CD14-positive monocyte (primary cell): ENCODE measurements around the gene BUD31. TPM values are rescaled to one million over a fixed set of nuclear protein-coding genes. Genes with fewer than 3 reads are reported as not detected.

Experiments used
- DNase-seq, 3 donors: peaks; one replicate each; pipeline ENCODE4 v3.0.0-alpha.2; 2011 to 2022
- H2AFZ ChIP-seq: 2 replicates; pipeline ENCODE4 v1.6.0; 2012; ENCODE audit warnings: mild to moderate bottlenecking, low read depth, low read length, inconsistent platforms; ENCODE audit not compliant: insufficient read depth, poor library complexity, severe bottlenecking
- H3K27ac ChIP-seq, 2 donors: 1 replicate in 1 of 2; 2 replicates in 1 of 2; pipeline ENCODE4 v1.5.1; 2012 to 2013; ENCODE audit warnings: low read length in 2 of 2, control low read depth in 1 of 2, inconsistent platforms in 1 of 2, low read depth in 1 of 2, mild to moderate bottlenecking in 1 of 2
- H3K27me3 ChIP-seq, 2 donors: one replicate each; pipeline versions ENCODE4 v1.6.0 to v1.6.1; 2011 to 2013; ENCODE audit warnings: low read length in 2 of 2; ENCODE audit not compliant: control insufficient read depth in 2 of 2, insufficient read depth in 2 of 2
- H3K36me3 ChIP-seq, 2 donors: replicated peaks in 1 of 2; 1 replicate in 1 of 2; 2 replicates in 1 of 2; pipeline versions ENCODE4 v1.5.1 to v1.6.1; 2012 to 2013; ENCODE audit warnings: low read length in 2 of 2, control low read depth in 1 of 2, inconsistent platforms in 1 of 2, mild to moderate bottlenecking in 1 of 2; ENCODE audit not compliant: insufficient read depth in 2 of 2, control insufficient read depth in 1 of 2
- H3K4me1 ChIP-seq, 2 donors: 1 replicate in 1 of 2; 2 replicates in 1 of 2; pipeline versions ENCODE4 v1.5.1 to v1.6.1; 2012 to 2013; ENCODE audit warnings: low read length in 2 of 2, control low read depth in 1 of 2, inconsistent platforms in 1 of 2, mild to moderate bottlenecking in 1 of 2, moderate library complexity in 1 of 2; ENCODE audit not compliant: insufficient read depth in 2 of 2, control insufficient read depth in 1 of 2
- H3K4me2 ChIP-seq: replicated peaks from 2 replicates; pipeline ENCODE3; 2012; ENCODE audit warnings: low read length, moderate library complexity, mild to moderate bottlenecking; ENCODE audit not compliant: poor library complexity, severe bottlenecking; ENCODE audit errors: extremely low read depth
- H3K4me3 ChIP-seq, 3 experiments: fragments of 200-600 bp in 1 of 3; sonication (generic) in 1 of 3; replicated peaks in 1 of 3; 1 replicate in 2 of 3; 2 replicates in 1 of 3; pipeline ENCODE4 v1.5.1; 2011 to 2013; ENCODE audit warnings: low read length in 3 of 3, mild to moderate bottlenecking in 3 of 3, control low read depth in 2 of 3, low read depth in 2 of 3, inconsistent platforms in 1 of 3, moderate library complexity in 1 of 3
- H3K79me2 ChIP-seq: 2 replicates; pipeline ENCODE4 v1.6.0; 2012; ENCODE audit warnings: mild to moderate bottlenecking, control low read depth, inconsistent platforms, low read length, moderate library complexity; ENCODE audit not compliant: insufficient read depth
- H3K9ac ChIP-seq: 2 replicates; pipeline ENCODE4 v1.6.0; 2017; ENCODE audit warnings: low read length, mild to moderate bottlenecking; ENCODE audit not compliant: insufficient read depth, poor library complexity, severe bottlenecking
- H3K9me3 ChIP-seq, 2 donors: replicated peaks in 1 of 2; 1 replicate in 1 of 2; 2 replicates in 1 of 2; pipeline versions ENCODE4 v1.5.1 to v1.6.1; 2012 to 2013; ENCODE audit warnings: low read length in 2 of 2, control low read depth in 1 of 2; ENCODE audit not compliant: control insufficient read depth in 1 of 2, insufficient read depth in 1 of 2
- H4K20me1 ChIP-seq: 2 replicates; pipeline ENCODE4 v1.6.0; 2012; ENCODE audit warnings: mild to moderate bottlenecking, low read length, control low read depth, moderate library complexity; ENCODE audit not compliant: insufficient read depth
- H3K27ac Mint-ChIP-seq, 7 donors: one replicate each; pipeline ENCODE4 v1.8.0; 2020; ENCODE audit warnings: mild to moderate bottlenecking in 7 of 7, mixed read lengths in 7 of 7, moderate library complexity in 6 of 7, inconsistent platforms in 2 of 7
- H3K27me3 Mint-ChIP-seq, 3 donors: one replicate each; pipeline ENCODE4 v1.8.0; 2021 to 2022; ENCODE audit warnings: low read depth in 3 of 3, mild to moderate bottlenecking in 3 of 3, mixed read lengths in 3 of 3, moderate library complexity in 3 of 3, inconsistent platforms in 1 of 3
- H3K36me3 Mint-ChIP-seq, 2 donors: one replicate each; pipeline ENCODE4 v1.8.0; 2020; ENCODE audit warnings: mixed read lengths in 2 of 2, inconsistent platforms in 1 of 2, mild to moderate bottlenecking in 1 of 2
- H3K4me1 Mint-ChIP-seq: one replicate; pipeline ENCODE4 v1.8.0; 2020; ENCODE audit warnings: mild to moderate bottlenecking, mixed read lengths
- H3K4me3 Mint-ChIP-seq, 2 donors: one replicate each; pipeline ENCODE4 v1.8.0; 2020; ENCODE audit warnings: mild to moderate bottlenecking in 2 of 2, mixed read lengths in 2 of 2, moderate library complexity in 1 of 2
- H3K9me3 Mint-ChIP-seq, 7 donors: one replicate each; pipeline ENCODE4 v1.8.0; 2020 to 2022; ENCODE audit warnings: mixed read lengths in 7 of 7, mild to moderate bottlenecking in 6 of 7, moderate library complexity in 6 of 7, inconsistent platforms in 2 of 7
- WGBS: methylation state at CpG from one replicate; pipeline ENCODE4 v1.1.5; 2013; ENCODE audit warnings: missing lambda C conversion rate; ENCODE audit not compliant: insufficient coverage; 5-methylcytosine and 5-hydroxymethylcytosine counted together
- intact Hi-C, 2 donors: fragments of 100-400 bp; cut with micrococcal nuclease; formaldehyde crosslinking; loops; one replicate each; pipeline versions ENCODE4 v1.15.0 to v1.15.1; 2023
- polyA plus RNA-seq, 3 donors: library from polyadenylated mRNA; depleted of rRNA in 1 of 3; unstranded in 2 of 3; stranded (reverse) in 1 of 3; fragments of 300-500 nt in 2 of 3; fragments of >200 nt in 1 of 3; fragmentation: Illumina TruSeq in 2 of 3; gene quantifications; 1 replicate in 2 of 3; 2 replicates in 1 of 3; pipeline ENCODE4 v1.2.3, GENCODE V29; 2012 to 2021
- TF ChIP-seq, protein P1 (sequence below): fragments of 200-600 bp; IDR thresholded peaks from one replicate; pipeline ENCODE4 v1.8.0; 2022; ENCODE audit warnings: antibody characterized with exemption, mild to moderate bottlenecking

The BUD31 gene
- polyA plus RNA-seq, 3 donors = 34.3 to 256 (median 241) TPM

DNA sequence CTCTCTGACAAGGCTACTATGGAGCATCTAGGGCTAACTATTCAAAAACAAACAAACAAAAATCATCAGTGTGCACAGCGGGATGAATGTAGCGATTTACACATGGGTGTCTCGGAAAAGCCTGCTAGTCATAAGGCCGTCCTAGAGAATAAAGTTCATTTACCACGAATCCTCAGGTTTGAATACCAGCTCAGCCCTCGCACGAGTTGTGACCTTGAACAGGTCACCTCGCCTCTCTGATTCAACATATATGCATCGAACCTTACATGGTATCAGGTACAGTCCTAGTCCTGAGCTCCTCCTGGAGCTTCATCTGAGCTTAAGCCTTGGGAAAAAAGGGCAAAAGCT is 56.6 kb downstream of the BUD31 start:
- H2AFZ ChIP-seq = peak overlapping the region; percentile 85
- peaks cover 12% of the 10 kb centered on the region for H3K4me1 Mint-ChIP-seq
- peak overlapping the region; percentile 94 for H3K4me2 ChIP-seq
- peak overlapping the region; percentile 87 to 96 (median 94) for H3K27ac Mint-ChIP-seq
- WGBS = 6% methylated on average over 7 of the region's 9 CpGs
- peaks cover 14 to 23% of the 10 kb centered on the region in 2 donors for H3K4me1 ChIP-seq
- peaks cover 10 to 31% of the 10 kb centered on the region in 2 donors for H3K36me3 Mint-ChIP-seq
- H3K27me3 ChIP-seq = no peaks in the 10 kb centered on the region
- peak overlapping the region; percentile 87 to 94 (median 87) for H3K4me3 ChIP-seq
- peak overlapping the region; percentile 90 to 91 for H3K27ac ChIP-seq
- peaks cover 61% of the 10 kb centered on the region for H3K79me2 ChIP-seq
- intact Hi-C loops = no loop called here
- peaks cover 0 to 3% (median 0%) of the 10 kb centered on the region in 7 donors for H3K9me3 Mint-ChIP-seq
- peaks cover 7 to 25% of the 10 kb centered on the region in 2 donors for H3K36me3 ChIP-seq
- TF ChIP-seq, protein P1, sequence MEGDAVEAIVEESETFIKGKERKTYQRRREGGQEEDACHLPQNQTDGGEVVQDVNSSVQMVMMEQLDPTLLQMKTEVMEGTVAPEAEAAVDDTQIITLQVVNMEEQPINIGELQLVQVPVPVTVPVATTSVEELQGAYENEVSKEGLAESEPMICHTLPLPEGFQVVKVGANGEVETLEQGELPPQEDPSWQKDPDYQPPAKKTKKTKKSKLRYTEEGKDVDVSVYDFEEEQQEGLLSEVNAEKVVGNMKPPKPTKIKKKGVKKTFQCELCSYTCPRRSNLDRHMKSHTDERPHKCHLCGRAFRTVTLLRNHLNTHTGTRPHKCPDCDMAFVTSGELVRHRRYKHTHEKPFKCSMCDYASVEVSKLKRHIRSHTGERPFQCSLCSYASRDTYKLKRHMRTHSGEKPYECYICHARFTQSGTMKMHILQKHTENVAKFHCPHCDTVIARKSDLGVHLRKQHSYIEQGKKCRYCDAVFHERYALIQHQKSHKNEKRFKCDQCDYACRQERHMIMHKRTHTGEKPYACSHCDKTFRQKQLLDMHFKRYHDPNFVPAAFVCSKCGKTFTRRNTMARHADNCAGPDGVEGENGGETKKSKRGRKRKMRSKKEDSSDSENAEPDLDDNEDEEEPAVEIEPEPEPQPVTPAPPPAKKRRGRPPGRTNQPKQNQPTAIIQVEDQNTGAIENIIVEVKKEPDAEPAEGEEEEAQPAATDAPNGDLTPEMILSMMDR = no peak
- H3K4me3 Mint-ChIP-seq = peak overlapping the region; percentile 85 to 91
- peaks cover 33% of the 10 kb centered on the region for H4K20me1 ChIP-seq
- H3K9ac ChIP-seq = peak overlapping the region; percentile 92
- no peak for DNase-seq
- peaks cover 11 to 17% (median 12%) of the 10 kb centered on the region in 3 donors for H3K27me3 Mint-ChIP-seq
- no peaks in the 10 kb centered on the region for H3K9me3 ChIP-seq

DNA sequence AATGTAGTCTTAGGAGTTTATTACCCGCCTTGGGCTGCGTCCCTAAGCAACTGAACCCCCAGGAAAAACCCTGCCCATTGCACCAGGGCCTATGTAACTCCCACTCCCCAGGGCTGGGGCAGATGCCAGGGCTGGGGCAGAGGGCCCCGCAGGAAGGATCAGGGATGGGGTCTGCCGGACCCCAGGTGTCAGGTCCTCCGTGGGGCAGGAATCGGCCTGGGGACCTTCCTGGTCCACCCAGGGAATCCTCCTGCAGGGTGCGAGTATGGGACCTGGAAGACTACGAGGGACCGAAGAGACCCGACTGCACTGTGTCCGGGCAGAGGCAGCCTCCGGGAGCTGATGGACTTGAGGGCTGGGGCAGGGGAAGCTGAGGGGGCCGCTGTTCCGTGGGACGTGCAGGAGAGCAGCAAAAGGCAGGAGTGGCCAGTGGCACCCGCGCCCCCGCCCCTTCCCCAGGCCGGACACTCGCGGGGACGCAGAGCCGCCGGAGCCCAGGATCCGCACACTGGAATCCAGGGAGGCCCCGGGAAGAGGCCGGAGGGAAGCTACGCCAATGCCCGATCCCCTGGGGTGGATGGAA is 59.7 kb downstream of the BUD31 start:
- 90% methylated on average over 27 of the region's 29 CpGs for WGBS
- Histone ChIP-seq H3K27ac (no peak overlapping the region), H3K36me3 (peaks cover 0 to 6% of the 10 kb centered on the region in 2 donors), H4K20me1 (peaks cover 4% of the 10 kb centered on the region), H3K4me3 (no peak overlapping the region), H3K79me2 (peaks cover 38% of the 10 kb centered on the region), H3K27me3 (no peaks in the 10 kb centered on the region), H3K9ac (no peak overlapping the region), H3K4me2 (no peak overlapping the region), H2AFZ (no peak overlapping the region), H3K4me1 (peaks cover 16 to 30% of the 10 kb centered on the region in 2 donors), H3K9me3 (no peaks in the 10 kb centered on the region)
- H3K36me3 Mint-ChIP-seq = peaks cover 5 to 9% of the 10 kb centered on the region in 2 donors
- TF ChIP-seq, protein P1 = no peak
- no peak overlapping the region for H3K4me3 Mint-ChIP-seq
- peaks cover 15 to 24% (median 18%) of the 10 kb centered on the region in 3 donors for H3K27me3 Mint-ChIP-seq
- no peak overlapping the region for H3K27ac Mint-ChIP-seq
- peaks cover 19% of the 10 kb centered on the region for H3K4me1 Mint-ChIP-seq
- H3K9me3 Mint-ChIP-seq = peaks cover 0 to 3% (median 0%) of the 10 kb centered on the region in 7 donors
- intact Hi-C loops = loop anchor here in 1 of 2 donors (2.0 kb wide), 1 partner anchor 60 kb away; the partner anchor contains the start of genes BUD31 and PDAP1
- DNase-seq = no peak

Other genes with a start within 250 kb of the BUD31 start
- gene KPNA7, start 200.9 kb upstream of the BUD31 start, polyA plus RNA-seq = not detected
- not detected for gene MYH16, start 136.1 kb upstream of the BUD31 start, polyA plus RNA-seq
- gene ARPC1A, start 83.1 kb upstream of the BUD31 start, polyA plus RNA-seq = 100 to 1,000 TPM in 2 of 3 donors, 10 to 100 TPM in 1; 71.7 to 107 (median 104) TPM
- 1,000 to 10,000 TPM; 1,179 to 1,362 (median 1,282) TPM for gene ARPC1B, start 34.2 kb upstream of the BUD31 start, polyA plus RNA-seq
- gene PDAP1, start 372 bp upstream of the BUD31 start, polyA plus RNA-seq = 10 to 100 TPM in 2 of 3 donors, 1 to 10 TPM in 1; 9.8 to 43.3 (median 16.2) TPM
- 1 to 10 TPM in 2 of 3 donors, under 1 TPM in 1; 0.74 to 4.3 (median 1.6) TPM for gene PTCD1, start 29.8 kb downstream of the BUD31 start, polyA plus RNA-seq
- gene CPSF4, start 30.0 kb downstream of the BUD31 start, polyA plus RNA-seq = 10 to 100 TPM; 11.6 to 56.3 (median 12.3) TPM
- gene ATP5MF, start 57.2 kb downstream of the BUD31 start, polyA plus RNA-seq = 1,000 to 10,000 TPM in 1 of 3 donors, 100 to 1,000 TPM in 2; 568 to 4,168 (median 699) TPM
- gene ZNF789, start 63.9 kb downstream of the BUD31 start, polyA plus RNA-seq = 10 to 100 TPM in 1 of 3 donors, 1 to 10 TPM in 2; 1.8 to 10.4 (median 2.5) TPM
- gene ZNF394, start 91.3 kb downstream of the BUD31 start, polyA plus RNA-seq = 10 to 100 TPM; 35.7 to 57.7 (median 39.1) TPM
- gene ZKSCAN5, start 95.7 kb downstream of the BUD31 start, polyA plus RNA-seq = 1 to 10 TPM; 1.6 to 2.9 (median 2.2) TPM
- 1 to 10 TPM in 2 of 3 donors, under 1 TPM in 1; 0.85 to 1.3 (median 1.2) TPM for gene FAM200A, start 143.1 kb downstream of the BUD31 start, polyA plus RNA-seq
- gene ZNF655, start 149.7 kb downstream of the BUD31 start, polyA plus RNA-seq = 100 to 1,000 TPM in 1 of 3 donors, 10 to 100 TPM in 2; 61.6 to 151 (median 62.2) TPM
- gene TMEM225B, start 189.3 kb downstream of the BUD31 start, polyA plus RNA-seq = under 1 TPM in 2 of 3 donors, not detected in 1; 0.20 to 0.23 TPM
- 1 to 10 TPM; 4.3 to 7.3 (median 6.1) TPM for gene ZSCAN25, start 208.0 kb downstream of the BUD31 start, polyA plus RNA-seq